Epithelial cell of prostate (primary cell): Measurements from ENCODE around the gene BBOX1.

Experiments
- DNase-seq: peaks from one replicate; pipeline ENCODE4 v3.0.0-alpha.2; 2011; ENCODE audit warnings: low read depth, low spot score
- H3K27ac ChIP-seq: fragments of 450-650 bp; 2 replicates; pipeline ENCODE4 v1.5.1; 2017; ENCODE audit warnings: mild to moderate bottlenecking

The BBOX1 gene

GRCh38 chr11:27024865-27025264 is 15.8 kb upstream of the BBOX1 start:
- no peak overlapping the region for H3K27ac ChIP-seq
- DNase-seq: no peak

GRCh38 chr11:27025312-27025955 is 15.2 kb upstream of the BBOX1 start:
- no peak overlapping the region for H3K27ac ChIP-seq
- no peak for DNase-seq

DNA sequence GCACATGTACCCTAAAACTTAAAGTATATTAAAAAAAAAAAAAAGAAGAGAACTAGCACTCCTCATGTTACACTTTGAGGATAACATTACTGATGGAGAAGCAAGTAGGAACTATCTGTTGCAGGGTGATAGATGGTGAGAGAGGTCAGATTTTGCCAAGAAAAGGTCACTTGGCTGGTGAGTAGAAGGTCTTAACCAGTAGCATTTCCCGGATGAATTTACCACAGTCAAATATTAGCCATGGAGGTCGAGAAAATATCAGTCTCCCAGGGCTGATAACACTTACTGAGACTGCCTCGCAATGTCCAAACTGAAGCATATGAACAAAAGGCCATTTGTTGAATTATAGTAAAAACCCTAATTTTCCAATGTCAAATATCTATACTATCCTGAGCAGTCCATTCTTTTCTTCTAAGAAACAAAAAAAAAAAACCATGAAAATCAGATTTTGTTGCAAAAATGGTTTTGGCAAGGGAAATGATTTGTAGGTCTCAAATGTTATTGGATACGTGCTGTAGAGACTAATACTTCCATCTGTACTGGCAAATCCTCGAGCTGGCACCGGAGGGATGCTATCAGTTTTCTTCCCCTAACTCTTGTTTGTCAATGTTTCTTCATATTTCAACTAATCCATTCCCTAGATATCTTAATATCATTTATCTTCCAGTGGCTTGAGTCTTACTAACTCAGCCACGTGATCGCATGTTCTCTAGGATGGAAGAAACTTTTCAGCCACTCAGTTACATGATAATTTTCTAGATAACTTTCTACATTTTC is 14.5 kb upstream of the BBOX1 start:
- no peak overlapping the region for H3K27ac ChIP-seq
- DNase-seq: no peak

DNA sequence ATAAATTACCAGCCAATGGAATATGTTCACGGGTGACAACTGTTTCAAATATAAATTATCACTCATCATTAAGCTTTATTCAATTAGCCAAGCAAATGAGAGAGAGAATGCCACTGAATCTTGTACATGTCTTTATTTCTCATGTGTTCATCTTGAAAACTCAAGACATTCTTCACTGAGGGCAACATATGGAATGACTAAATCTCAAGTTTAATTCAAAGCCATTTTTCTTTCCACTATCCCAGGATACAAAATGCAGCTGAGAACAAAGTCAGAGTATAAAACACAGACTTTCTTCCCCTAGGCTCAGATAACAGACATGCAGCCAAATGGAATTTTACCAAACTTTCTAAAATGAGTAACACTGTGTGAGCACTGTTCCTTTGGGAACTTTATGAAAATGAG is 12.1 kb upstream of the BBOX1 start:
- H3K27ac ChIP-seq: no peak overlapping the region
- no peak for DNase-seq

GRCh38 chr11:27029966-27030365 is 10.6 kb upstream of the BBOX1 start:
- DNase-seq: no peak
- no peak overlapping the region for H3K27ac ChIP-seq

- no peak overlapping the region for H3K27ac ChIP-seq
- DNase-seq: no peak
Measured at GRCh38 chr11:27031754-27032153, 8.9 kb upstream of the BBOX1 start.

GRCh38 chr11:27039873-27040272 is 742 bp upstream of the BBOX1 start:
- peak; percentile 24 for DNase-seq
- H3K27ac ChIP-seq: peak overlapping the region; percentile 66

GRCh38 chr11:27041141-27041899 is 705 bp downstream of the BBOX1 start:
- peak overlapping the region; percentile 66 for H3K27ac ChIP-seq
- no peak for DNase-seq

GRCh38 chr11:27046956-27047355 is 6.3 kb downstream of the BBOX1 start:
- peak; percentile 34 for DNase-seq

GRCh38 chr11:27052668-27053067 is 12.1 kb downstream of the BBOX1 start:
- DNase-seq: no peak
- no peak overlapping the region for H3K27ac ChIP-seq

More at GRCh38 chr11:27046956-27047355, 6.3 kb downstream of the BBOX1 start:
- H3K27ac ChIP-seq: no peak overlapping the region

GRCh38 chr11:27055065-27055682 is 14.6 kb downstream of the BBOX1 start:
- H3K27ac ChIP-seq: no peak overlapping the region
- DNase-seq: peak; percentile 55

GRCh38 chr11:27057091-27057780 is 16.6 kb downstream of the BBOX1 start:
- no peak for DNase-seq
- H3K27ac ChIP-seq: no peak overlapping the region

- H3K27ac ChIP-seq: no peak overlapping the region
Measured at GRCh38 chr11:27058456-27058855, 17.8 kb downstream of the BBOX1 start.

DNA sequence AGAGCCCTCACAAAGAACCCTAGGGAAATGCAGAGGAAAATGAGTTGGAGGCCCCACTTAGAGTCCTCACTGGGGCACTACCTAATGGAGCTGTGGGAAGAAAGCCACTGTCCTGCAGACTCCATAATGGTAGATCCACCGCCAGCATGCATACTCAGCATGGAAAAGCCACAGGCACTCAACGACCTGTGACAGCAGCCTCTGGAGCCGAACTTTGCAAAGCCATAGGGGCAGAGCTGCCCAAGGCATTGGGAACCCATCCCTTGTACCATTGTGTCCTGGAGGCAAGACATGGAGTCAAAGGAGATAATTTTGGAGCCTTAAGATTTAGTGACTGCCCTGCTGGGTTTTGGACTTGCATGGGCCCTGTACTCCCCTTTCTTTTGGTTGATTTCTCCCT is 18.8 kb downstream of the BBOX1 start:
- H3K27ac ChIP-seq: no peak overlapping the region
- no peak for DNase-seq

More at GRCh38 chr11:27058456-27058855, 17.8 kb downstream of the BBOX1 start:
- no peak for DNase-seq

DNA sequence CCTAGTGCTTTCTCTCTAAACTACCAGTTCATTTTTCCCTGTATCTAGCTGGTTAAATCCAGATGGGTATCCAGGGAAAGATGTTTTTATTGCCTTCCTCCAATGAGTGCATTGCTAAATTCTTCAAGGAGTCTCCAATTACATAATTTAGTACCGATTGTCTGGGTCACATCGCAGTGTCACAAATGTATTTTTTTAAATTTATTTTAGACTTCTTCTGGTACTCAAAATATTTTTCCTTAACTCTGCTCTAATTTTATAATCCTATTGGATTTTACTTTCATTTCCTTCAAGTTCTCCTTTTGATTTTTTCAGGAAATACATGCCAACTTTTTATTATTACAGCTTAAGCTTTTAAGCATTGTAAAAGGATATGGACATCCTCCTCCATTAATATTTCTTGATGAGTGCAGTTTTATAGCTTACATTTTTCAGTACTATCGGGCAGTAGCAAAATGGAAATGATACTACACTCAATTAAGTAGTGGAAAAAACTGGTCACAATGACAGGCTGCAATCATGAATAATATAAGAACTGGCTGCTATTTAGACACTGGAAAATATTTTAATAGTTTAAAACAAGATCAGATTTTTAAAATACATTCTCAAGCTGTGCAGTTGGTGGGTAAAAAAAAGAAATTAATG is 20.3 kb downstream of the BBOX1 start:
- H3K27ac ChIP-seq: no peak overlapping the region
- no peak for DNase-seq

GRCh38 chr11:27061461-27061821 is 20.8 kb downstream of the BBOX1 start:
- no peak for DNase-seq

DNA sequence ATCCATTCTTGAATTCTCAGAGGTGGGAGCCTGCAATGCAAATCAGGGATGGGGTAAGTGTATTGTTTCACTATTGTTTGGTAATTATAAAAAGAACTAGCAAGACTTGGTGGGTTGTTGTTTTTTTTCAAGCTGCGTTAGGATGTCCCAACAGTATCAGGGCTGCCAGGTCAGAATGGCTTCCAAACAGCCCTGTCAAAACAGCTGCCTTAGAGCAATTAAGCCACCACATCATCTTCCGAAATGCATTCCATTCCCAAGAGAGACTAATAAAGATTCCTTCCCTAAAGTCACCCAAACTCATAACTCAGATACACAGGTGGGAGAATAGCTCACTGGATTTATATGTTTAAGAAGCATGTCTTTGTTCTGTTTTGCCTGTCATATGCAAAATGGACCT is 23.5 kb downstream of the BBOX1 start:
- no peak for DNase-seq
- no peak overlapping the region for H3K27ac ChIP-seq

More at GRCh38 chr11:27061461-27061821, 20.8 kb downstream of the BBOX1 start:
- no peak overlapping the region for H3K27ac ChIP-seq

DNA sequence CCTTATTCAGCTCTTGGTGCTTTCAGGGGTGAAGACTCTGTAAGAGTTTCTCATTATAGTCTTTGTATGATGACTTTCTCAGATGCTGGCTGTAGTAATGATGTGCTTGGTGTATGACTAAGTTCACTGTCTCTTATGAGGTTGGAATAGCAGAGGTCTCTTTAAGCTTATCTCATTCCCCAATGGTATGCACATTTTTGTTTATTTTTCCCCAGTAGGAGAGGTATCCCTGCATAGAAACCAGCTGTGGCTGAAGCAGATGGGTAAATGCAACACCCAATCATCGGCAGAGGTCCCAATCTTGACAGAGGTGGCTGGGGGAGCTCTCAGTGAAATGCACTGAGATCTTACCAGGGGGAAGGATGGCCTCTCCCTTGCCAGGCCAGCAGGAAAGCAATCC is 34.6 kb downstream of the BBOX1 start:
- no peak for DNase-seq
- no peak overlapping the region for H3K27ac ChIP-seq

DNA sequence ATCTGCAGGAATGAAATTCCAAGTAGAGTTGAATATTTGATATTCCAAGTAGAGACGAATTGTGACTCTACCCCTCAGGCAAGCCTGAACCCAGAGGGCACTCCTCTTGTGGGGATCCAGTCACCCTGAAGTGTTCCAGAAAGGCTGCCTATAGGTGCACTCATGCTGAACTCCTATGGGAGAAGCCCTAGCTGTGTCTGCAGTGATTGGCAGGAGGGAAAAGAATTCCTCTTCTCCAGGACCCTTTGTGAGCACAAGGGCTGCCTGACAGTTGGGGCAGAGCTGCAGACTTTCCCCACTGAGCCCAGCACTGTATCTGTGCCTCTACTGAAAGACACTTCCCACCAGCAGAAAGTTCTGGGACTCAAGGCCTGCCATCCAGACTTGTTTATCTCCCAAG is 35.0 kb downstream of the BBOX1 start:
- H3K27ac ChIP-seq: no peak overlapping the region
- DNase-seq: no peak
